GM18502 (cell line): ENCODE measurements around the gene HSPA1L.
A peak's percentile ranks its signal among the peaks of the same experiment; 100 is the strongest.
"Not testable (repeated sequence)": the region's sequence is repeated elsewhere in the genome, so short reads cannot be mapped to it uniquely, and the experiment has no call there.

Experiments used
- ATAC-seq: cut with Tn5 transposase; IDR thresholded peaks from one replicate; pipeline ENCODE4 v1.9.1; 2021; ENCODE audit warnings: mild to moderate bottlenecking; ENCODE audit not compliant: unreplicated experiment, poor library complexity

Gene HSPA1L

GRCh38 chr6:31837369-31838113 is 22.5 kb upstream of the HSPA1L start:
- no peak for ATAC-seq

- ATAC-seq, result no peak
Measured at GRCh38 chr6:31836474-31837368, 21.6 kb upstream of the HSPA1L start.

GRCh38 chr6:31836047-31836473 is 21.0 kb upstream of the HSPA1L start:
- ATAC-seq, result no peak

GRCh38 chr6:31834367-31835250 is 19.5 kb upstream of the HSPA1L start:
- ATAC-seq, result peak; percentile 41

- no peak for ATAC-seq
Measured at GRCh38 chr6:31831350-31832215, 16.5 kb upstream of the HSPA1L start.

- no peak for ATAC-seq
Measured at GRCh38 chr6:31830886-31831335, 15.8 kb upstream of the HSPA1L start.

GRCh38 chr6:31829633-31830283 is 14.7 kb upstream of the HSPA1L start:
- ATAC-seq, result no peak

- peak; percentile 66 for ATAC-seq
Measured at GRCh38 chr6:31827286-31828079, 12.4 kb upstream of the HSPA1L start, which contains the start of gene HSPA1B. Gene HSPA1B, plus strand, starts transcription at chr6:31827738. Its CDS starts 213 bp downstream, at chr6:31827951.

GRCh38 chr6:31826793-31827285 is 11.8 kb upstream of the HSPA1L start:
- no peak for ATAC-seq

GRCh38 chr6:31825553-31825952 is 10.5 kb upstream of the HSPA1L start:
- ATAC-seq, result no peak

- not testable (repeated sequence) for ATAC-seq
Measured at GRCh38 chr6:31823592-31824196, 8.6 kb upstream of the HSPA1L start.

GRCh38 chr6:31822036-31822821 is 7.1 kb upstream of the HSPA1L start:
- peak; percentile 40 for ATAC-seq

GRCh38 chr6:31821301-31822035 is 6.4 kb upstream of the HSPA1L start:
- ATAC-seq, result peak; percentile 39

GRCh38 chr6:31820399-31820798 is 5.3 kb upstream of the HSPA1L start:
- not testable (repeated sequence) for ATAC-seq

GRCh38 chr6:31819871-31820299 is 4.8 kb upstream of the HSPA1L start:
- ATAC-seq, result no peak
